GM18526 (cell line): Measurements from ENCODE around the gene CENPB.

Experiments
- POLR2A ChIP-seq: IDR thresholded peaks from 3 replicates; pipeline ENCODE4 v1.6.1; 2011; ENCODE audit not compliant: insufficient read length; ENCODE audit errors: extremely low read depth

CENPB gene

DNA sequence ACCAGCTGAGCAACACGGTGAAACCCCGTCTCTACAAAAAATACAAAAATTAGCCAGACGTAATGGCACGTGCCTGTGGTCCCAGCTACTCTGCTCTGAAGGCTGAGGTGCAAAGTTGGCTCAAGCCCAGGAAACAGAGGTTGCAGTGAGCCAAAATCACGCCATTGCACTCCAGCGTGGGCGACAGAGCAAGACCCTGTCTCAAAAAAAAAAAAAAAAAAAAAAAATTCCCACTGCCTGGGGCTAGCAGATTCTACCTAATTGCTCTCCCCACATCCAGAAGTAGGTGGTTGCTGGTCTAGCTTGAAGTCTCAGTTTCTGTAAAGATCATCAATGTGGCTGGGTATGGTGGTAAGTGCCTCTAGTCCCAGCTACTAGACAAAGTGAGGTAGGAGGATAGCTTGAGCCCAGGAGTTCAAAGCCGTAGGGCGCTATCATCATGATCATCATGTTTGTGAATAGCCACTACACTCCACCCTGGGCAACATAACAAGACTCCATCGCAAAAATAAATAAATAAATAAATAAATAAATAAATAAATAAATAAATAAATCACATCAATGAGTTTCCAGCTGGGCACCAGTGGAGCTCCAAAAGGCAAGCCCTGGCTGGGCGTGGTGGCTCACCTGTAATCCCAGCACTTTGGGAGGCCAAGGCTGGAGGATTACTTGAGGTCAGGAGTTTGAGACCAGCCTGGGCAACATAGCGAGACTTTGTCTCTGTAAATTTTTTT is 27.5 kb upstream of the CENPB start:
- TF ChIP-seq POLR2A: no peak

DNA sequence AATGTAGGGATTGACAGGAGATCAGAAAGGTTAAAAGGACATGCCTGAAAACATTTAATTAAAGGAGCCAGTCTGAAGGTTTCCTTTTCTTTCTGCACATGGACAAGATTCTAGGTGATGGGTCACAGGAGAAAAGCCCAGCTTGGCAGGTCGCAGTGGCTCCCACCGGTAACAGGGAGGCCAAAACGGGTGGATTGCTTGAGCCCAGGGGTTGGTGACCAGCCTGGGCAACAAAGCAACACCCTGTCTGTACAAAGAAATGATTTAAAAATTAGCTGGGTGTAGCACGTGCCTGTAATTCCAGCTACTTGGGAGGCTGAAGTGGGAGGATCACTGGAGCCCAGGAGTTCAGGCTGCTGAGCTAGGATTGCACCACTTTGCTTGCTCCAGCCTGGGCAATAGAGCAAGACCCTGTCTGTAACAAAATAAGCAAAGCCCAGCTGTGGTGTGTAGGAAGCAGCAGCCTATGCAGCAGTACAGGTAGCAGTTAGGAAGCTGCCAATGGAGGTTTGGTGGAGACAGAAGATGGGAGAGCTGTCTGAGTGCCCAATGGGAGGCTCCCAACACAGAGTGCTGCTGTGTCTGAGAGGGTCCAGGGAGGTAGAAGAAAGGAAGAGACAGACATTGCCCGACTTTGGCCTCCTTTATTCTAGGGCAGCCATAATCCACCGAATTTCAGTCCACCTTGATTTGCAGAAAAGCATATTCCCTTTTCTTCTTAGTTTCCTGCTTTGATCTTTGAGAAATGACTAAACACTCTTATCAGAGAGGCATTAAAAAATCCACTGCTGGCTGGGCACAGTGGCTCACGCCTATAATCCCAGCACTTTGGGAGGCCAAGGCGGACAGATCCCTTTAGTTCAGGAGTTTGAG is 26.7 kb upstream of the CENPB start:
- TF ChIP-seq POLR2A: no peak

DNA sequence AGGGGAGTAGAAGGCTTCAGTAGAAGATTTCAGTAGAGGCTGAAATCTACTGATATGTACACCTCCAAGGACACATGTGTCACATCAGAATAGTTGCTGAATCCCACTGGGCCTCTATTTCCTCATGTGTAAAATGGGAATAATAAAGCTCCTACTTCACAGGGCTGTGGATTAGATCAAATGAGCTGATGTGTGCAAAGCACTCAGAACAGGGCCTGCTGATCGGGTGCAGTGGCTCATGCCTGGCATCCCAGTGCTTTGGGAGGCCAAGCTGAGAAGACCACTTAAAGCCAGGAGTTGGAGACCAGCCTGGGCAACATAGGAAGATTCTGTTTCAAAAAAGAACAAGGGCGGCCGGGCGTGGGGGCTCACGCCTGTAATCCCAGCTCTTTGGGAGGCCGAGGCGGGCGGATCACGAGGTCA is 25.7 kb upstream of the CENPB start:
- TF ChIP-seq POLR2A: no peak

DNA sequence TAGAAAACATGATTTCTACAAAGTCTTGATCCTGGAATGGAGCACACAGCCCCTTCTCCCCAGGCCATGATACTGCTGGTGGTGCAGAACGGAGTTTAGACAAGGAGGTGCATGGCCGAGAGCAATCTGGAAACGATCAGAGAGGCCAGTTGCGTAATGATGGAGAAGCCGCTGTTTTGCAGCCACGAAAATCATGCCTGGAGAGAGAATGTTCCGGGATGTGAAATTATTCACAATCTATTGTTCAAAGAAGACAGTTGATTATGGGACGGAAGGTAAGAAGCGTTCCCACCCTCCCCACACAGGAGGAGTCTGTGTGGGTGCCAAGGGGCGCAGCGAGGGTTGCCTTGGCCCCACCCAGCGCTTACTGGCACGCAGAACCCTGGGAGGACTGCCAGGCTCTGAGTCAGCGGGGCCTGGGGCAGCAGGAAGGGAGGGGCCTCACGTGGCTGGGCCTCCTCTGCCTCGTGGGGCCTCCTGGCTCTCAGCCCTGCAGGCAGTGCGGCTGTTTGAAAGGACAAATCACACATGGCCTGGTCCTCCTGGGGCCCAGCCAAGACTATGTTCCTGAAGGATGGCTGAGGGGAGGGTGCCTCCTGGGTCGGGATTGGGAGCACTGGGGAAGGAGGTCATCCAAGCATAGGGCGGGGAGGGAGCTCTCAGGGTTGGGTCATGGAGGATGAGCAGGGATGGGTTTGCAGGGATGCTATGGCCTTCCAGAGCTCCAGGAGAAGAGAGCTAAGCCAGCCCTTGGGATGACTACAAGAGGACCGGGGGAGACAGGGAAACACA is 25.1 kb upstream of the CENPB start:
- TF ChIP-seq POLR2A: peak; percentile 16

DNA sequence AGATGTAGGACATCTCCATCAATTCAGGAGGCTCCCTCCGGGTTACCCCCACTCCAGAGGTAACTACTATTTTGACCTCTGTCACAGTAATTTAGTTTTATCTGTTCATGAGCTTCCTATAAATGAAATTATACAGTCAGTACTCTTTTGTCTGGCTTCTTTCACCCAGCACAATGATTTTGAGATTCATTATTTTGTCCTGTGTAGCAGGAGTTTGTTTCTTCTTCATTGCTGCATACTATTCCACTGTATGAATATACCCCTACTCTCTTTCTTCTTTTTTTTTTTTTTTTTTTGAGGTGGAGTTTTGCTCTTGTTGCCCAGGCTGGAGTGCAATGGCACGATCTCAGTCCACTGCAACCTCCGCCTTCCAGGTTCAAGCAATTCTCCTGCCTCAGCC is 22.0 kb upstream of the CENPB start:
- TF ChIP-seq POLR2A: no peak

DNA sequence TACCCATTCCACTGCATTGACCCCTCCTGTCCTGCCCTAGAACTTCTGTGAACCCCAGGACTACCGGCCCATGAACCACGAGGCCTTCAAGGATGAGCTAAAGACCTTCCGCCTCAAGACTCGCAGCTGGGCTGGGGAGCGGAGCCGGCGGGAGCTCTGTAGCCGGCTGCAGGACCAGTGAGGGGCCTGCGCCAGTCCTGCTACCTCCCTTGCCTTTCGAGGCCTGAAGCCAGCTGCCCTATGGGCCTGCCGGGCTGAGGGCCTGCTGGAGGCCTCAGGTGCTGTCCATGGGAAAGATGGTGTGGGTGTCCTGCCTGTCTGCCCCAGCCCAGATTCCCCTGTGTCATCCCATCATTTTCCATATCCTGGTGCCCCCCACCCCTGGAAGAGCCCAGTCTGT is 18.2 kb upstream of the CENPB start:
- no peak for TF ChIP-seq POLR2A

DNA sequence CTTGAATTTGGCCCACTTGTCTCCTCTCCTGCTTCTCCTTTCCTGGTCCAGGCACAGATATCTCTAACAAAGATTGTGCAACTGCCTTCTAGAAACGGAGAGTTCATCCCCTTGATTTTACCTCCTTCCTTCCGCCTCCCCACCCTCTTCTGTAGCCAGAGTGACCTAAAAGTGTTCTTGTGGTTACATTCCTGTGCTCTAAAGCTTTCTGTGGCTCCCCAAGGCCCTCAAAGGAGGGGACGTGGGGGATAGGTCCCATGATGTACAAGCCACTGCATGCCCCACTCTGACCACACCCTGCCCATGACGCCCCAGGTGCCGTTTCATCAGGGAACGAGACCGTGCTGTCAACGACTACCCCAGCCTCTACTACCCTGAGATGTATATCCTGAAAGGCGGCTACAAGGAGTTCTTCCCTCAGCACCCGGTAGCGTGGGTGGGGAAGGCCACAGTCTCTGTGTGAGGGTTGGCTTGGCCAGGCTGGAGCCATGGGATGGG is 17.8 kb upstream of the CENPB start:
- no peak for TF ChIP-seq POLR2A

DNA sequence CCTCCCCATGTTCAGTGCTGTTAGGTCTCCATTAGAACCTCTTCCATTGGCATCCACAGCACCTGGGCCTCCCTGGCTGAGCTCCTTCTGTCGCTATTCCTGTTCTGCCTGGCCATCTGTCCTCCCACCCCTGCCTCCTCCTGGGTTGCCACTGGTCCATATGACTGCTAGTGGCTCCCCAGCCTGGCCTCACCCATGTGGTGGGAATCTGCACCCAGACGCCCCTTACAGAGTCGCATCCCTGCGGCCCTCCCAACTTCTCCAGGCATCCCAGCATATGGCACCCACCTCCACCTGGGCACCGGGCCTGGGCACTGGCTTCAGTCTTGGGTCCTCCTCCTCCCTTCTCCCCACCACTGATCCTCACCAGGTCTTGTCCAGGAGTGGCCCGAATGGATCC is 17.3 kb upstream of the CENPB start:
- TF ChIP-seq POLR2A: no peak

DNA sequence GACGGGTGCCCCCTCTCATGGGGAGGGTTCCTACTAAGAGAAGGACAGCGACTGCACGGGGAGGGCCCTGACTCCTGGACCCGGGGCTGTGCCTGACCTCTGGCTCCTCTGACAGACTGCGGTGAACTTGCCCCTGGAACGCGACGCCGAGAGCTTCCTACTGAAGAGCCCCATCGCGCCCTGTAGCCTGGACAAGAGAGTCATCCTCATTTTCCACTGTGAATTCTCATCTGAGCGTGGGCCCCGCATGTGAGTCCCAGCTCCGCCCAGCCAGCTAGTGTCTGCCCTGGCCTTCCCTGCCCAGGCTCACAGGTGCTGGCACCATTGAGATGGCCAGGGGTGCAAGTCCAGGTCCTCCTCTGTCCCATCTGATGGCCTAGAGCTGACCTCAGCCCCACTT is 16.7 kb upstream of the CENPB start:
- no peak for TF ChIP-seq POLR2A

DNA sequence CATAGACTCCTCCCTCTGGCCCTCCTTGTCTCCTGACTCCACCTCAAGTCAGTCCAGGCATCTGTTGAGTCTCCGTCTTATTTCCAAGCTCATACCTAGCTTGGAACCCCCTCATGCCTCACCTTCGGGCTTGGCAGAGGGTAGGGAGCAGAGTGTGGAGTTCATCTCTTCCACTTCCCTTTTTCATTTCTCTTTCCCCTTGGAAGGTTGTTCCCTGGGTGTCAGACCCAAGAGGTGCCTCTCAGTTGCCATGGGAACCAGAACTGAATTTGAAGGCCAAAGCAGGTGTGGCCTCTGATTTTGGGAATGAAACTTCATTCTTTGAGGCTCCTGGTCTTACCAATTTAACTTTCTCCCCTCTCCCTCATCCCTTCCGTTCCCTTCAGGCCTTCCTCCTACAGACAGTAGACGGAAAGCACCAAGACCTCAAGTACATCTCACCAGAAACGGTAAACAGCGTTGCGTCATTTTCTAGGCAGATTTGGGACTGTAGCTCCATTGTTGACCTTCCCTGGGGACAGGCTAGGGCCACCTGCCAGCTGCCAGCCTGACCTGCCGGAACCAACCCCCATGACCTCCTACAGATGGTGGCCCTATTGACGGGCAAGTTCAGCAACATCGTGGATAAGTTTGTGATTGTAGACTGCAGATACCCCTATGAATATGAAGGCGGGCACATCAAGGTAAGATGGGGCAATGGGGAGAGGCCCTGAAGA is 16.1 kb upstream of the CENPB start:
- TF ChIP-seq POLR2A: no peak

DNA sequence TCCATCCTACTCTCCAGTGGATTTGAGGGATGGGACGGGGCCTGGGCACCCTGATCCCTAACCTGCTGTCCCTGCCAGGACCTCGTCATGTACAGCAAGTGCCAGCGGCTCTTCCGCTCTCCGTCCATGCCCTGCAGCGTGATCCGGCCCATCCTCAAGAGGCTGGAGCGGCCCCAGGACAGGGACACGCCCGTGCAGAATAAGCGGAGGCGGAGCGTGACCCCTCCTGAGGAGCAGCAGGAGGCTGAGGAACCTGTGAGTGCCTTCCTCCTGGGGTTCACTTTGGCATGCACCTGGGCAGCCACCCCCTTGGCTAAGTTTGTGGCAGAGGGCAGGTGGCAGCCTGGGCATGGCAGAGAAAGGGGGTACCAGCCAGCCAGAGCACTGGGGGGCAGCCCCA is 15.3 kb upstream of the CENPB start:
- TF ChIP-seq POLR2A: no peak

DNA sequence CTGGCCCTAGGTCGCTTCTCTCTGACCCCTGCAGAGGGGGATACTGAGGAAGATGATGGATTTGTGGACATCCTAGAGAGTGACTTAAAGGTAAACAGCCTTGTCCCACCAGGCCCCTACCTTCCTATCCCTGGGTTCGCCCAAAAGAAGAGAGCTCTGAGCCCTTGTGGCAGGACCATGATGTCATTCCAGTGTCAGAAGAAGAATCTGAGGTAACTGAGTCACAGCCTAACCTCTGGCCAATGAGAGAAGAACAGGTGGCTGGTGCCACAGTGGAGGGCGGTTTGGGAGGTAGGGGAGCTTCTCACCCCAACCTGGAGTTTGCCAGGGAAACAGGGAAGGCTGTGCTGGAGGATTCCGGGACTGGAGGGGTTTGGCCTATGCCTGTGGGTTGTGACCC is 14.8 kb upstream of the CENPB start:
- no peak for TF ChIP-seq POLR2A

DNA sequence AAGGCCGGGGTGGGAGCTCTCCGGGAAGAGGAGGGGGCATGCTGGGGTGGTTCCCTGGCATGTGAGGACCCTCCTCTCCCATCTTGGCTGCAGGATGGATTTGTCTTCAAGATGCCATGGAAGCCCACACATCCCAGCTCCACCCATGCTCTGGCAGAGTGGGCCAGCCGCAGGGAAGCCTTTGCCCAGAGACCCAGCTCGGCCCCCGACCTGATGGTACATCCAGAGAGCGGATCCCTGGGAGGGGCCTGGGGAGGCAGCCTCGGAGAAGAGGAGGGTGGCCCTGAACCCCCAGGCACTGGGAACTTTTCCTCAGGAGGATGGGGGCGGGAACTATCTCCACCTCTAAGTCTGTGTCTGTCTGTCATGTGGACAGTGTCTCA is 14.3 kb upstream of the CENPB start:
- TF ChIP-seq POLR2A: no peak

DNA sequence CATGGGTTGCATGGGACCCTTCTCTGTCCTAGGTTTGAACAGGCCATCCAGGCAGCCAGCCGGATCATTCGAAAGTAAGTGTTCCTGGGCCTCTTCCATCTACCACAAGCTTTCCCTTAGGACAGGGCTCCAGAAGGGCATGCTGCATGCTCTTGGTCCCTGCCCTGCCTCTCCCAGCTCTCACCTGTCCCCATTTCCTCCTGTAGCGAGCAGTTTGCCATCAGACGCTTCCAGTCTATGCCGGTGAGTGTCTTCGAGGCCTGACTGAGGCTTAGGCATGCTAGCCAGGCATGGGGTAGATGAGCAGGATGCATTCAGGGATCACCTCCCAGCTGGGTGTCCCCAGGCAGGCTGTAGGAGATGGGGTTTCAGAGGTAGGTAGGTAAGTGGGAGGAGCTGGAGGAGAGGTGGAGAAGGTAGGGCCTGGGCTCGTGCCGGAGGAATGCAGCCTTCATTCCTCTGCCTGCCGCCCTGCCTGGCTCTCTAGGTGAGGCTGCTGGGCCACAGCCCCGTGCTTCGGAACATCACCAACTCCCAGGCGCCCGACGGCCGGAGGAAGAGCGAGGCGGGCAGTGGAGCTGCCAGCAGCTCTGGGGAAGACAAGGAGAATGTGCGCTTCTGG is 13.8 kb upstream of the CENPB start:
- no peak for TF ChIP-seq POLR2A

DNA sequence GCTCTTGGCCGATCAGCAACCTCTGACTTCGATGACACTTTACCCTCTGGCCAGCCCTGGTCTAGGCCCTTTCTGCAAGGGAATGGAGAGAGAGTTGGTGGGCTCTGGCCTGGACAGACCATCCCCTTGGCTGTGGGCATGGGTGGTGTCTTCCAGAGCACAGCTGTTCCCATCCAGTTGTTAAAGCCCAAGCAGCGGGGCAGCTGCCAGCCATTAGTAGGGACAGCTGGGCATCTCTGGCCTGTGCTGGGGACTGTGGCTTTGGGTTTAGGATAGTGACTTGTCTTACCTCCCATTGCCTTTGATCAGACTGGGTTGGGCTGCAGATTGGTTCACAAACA is 12.3 kb upstream of the CENPB start:
- TF ChIP-seq POLR2A: no peak
